ENCODE measurements around the gene FSCN2.

FSCN2 gene

DNA sequence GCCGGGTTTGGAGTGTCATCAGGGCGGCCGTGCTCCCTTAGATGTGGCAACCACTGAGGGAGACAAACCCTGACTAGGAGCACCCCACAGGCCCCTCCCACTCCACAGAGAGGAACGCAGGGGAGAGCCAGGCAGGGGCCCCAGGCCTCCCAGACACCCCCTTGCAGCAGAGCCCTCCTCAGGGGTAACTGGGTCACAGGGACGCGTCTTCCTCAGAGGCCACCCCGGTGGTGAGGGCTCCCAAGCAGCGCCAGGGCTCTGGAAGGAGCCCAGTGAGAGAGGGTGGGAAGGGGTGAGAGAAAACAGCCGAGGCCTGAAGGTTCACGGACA, 11.4 kb downstream of the FSCN2 start:
- TF ChIP-seq, protein P1, sequence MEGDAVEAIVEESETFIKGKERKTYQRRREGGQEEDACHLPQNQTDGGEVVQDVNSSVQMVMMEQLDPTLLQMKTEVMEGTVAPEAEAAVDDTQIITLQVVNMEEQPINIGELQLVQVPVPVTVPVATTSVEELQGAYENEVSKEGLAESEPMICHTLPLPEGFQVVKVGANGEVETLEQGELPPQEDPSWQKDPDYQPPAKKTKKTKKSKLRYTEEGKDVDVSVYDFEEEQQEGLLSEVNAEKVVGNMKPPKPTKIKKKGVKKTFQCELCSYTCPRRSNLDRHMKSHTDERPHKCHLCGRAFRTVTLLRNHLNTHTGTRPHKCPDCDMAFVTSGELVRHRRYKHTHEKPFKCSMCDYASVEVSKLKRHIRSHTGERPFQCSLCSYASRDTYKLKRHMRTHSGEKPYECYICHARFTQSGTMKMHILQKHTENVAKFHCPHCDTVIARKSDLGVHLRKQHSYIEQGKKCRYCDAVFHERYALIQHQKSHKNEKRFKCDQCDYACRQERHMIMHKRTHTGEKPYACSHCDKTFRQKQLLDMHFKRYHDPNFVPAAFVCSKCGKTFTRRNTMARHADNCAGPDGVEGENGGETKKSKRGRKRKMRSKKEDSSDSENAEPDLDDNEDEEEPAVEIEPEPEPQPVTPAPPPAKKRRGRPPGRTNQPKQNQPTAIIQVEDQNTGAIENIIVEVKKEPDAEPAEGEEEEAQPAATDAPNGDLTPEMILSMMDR (IDR thresholded peaks at IDR 0.05; ENCODE audit: low read depth, low read length, missing control alignments) = no peak
- no peak for DNase-seq (ENCODE audit: extremely low read depth, low read depth)
- no peak overlapping the region for H3K4me3 ChIP-seq (replicated peaks; ENCODE audit: low read depth, low read length)

DNA sequence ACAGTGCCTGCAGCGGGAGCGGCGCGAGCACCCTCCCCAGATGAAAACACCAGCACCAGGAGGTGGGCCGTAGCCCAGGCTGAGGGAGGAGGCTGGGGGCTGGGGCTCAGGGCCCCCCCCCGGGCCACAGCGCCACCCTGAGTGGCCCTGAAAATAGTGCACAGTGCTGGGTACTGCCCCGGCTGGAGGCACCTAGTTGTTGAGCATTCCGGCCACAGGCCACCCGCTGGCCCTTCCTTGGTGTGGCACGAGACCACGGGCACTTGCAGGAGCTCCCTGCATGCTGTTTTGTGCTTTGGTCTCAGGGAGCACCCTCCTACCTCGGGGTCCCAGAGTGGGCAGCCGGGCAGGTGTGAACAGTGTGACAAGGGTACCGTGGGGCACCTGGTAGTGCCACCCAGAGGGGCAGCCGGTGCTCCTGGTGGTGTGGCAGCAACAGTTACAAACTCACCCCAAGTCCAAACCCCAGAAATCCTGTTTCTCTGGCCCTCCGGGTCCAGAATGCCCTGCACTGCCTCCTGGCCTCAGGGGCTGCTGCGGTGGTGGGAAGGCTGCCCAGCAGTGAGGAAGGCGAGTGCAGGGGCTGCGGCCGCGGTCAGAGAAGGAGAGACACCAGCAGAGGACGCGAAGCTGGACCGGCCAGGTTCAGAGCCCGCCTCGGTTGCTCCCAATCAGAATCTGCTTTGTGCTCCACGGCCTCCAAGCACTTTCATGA, 11.9 kb downstream of the FSCN2 start:
- TF ChIP-seq, protein P1 (IDR thresholded peaks at IDR 0.05; ENCODE audit: low read depth, low read length, missing control alignments) = no peak

DNA sequence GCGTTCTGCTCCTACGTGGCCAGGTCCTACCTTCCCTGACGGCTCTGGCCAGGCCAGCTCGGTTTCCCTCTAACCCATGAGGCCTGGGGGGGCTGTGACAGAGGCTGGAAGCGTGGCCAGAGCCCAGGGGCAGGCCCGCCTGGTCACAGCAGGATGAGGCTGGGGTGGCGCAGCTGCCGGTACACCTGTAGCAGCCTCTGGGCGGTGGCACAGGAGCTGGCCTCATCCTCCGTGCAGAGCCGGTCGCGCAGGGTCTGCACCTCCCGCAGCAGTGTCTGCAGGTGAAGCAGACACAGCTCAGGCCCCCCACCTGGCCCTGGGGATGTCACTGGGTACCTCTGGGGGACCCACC, 12.5 kb downstream of the FSCN2 start:
- DNase-seq (ENCODE audit: extremely low read depth, low read depth) = no peak
- TF ChIP-seq, protein P1 (IDR thresholded peaks at IDR 0.05; ENCODE audit: low read depth, low read length, missing control alignments) = no peak
- H3K4me3 ChIP-seq (replicated peaks; ENCODE audit: low read depth, low read length) = no peak overlapping the region

More for the DNA sequence above, 11.9 kb downstream of the FSCN2 start:
- no peak for DNase-seq (ENCODE audit: extremely low read depth, low read depth)
- H3K4me3 ChIP-seq (replicated peaks; ENCODE audit: low read depth, low read length) = no peak overlapping the region

DNA sequence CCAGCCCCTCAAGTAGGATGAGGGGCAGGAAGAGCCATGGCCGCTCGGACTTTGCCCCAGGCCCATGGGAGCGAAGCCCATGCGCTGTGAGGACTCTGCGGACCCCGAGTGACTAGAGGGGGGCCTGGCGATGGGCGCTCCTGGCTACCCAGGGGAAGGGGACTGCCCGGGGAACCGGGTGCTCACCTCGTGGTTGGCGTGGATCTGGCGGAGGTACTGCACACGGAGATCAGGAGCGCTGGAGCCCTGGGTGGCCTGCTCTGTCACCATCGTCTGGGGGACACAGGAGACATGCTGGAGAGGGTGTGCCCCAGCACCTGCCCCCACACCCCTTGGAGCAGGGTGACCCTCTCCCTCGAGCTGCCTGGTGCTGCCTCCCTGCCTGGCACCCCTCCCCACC, 12.9 kb downstream of the FSCN2 start:
- H3K4me3 ChIP-seq (replicated peaks; ENCODE audit: low read depth, low read length) = no peak overlapping the region
- no peak for DNase-seq (ENCODE audit: extremely low read depth, low read depth)
- TF ChIP-seq, protein P1 (IDR thresholded peaks at IDR 0.05; ENCODE audit: low read depth, low read length, missing control alignments) = no peak

DNA sequence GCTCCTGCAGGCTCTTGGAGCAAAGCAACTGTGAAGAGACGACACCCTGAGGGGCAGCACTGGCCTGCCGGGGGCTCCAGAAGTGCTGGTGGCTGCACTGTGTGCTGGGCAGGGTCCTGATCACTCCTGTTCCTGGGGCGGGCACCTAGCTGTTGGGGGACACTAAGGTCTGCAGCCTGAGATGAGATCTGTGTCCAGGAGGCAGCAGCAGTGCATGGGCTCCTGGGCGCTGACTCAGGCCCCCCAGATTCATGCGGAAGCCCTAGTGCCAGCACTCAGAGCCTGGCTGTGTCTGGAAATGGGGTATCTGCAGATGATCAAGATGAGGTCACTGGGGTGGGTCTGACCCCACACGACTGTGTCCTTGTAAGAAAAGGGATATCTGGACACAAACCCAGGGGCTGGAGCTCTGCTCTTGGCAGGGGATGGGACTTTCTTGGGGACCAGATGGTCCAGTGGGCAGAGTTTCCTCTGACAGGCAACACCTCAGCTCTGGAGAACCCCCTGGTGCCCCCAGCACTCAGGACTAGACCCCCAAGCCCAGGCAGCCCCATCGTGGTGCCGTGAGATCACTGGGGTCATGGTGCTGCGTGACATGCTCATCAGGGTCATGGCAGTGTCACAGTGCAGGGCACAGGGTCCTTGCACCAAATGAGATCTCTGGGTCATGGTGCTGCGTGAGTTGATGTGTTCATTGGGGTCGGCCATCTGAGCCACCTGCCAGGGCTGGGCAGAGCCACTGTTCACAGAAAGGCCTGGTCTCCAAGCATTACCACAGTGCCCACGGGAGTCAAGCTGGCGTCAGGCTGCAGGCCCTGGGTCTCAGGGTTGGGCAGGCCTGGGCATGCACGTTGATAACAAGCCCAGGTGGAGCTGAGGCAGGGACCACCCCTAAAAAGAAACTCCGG, 14.5 kb downstream of the FSCN2 start:
- DNase-seq (ENCODE audit: extremely low read depth, low read depth) = no peak
- H3K4me3 ChIP-seq (replicated peaks; ENCODE audit: low read depth, low read length) = no peak overlapping the region
- TF ChIP-seq, protein P1 (IDR thresholded peaks at IDR 0.05; ENCODE audit: low read depth, low read length, missing control alignments) = no peak

DNA sequence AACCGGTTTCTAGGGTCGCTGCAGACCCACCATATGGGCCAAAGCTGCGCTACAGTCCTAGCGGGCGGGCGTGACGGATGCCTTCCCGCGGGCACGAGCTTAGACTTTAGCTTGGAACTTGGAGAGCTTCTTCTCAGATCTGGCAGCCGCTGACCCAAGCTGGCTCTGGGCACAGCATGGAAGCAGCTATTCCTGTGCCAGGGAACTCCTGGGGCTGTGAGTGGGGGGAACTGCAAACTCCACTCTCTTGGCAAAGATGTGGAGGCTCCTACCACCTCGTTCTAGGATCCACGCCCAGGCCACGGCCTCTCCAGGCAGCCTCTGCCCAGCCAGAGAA, 15.1 kb downstream of the FSCN2 start:
- H3K4me3 ChIP-seq (replicated peaks; ENCODE audit: low read depth, low read length) = no peak overlapping the region
- DNase-seq (ENCODE audit: extremely low read depth, low read depth) = no peak
- TF ChIP-seq, protein P1 (IDR thresholded peaks at IDR 0.05; ENCODE audit: low read depth, low read length, missing control alignments) = no peak
